Measurements from ENCODE around the gene CELSR2.

DNA sequence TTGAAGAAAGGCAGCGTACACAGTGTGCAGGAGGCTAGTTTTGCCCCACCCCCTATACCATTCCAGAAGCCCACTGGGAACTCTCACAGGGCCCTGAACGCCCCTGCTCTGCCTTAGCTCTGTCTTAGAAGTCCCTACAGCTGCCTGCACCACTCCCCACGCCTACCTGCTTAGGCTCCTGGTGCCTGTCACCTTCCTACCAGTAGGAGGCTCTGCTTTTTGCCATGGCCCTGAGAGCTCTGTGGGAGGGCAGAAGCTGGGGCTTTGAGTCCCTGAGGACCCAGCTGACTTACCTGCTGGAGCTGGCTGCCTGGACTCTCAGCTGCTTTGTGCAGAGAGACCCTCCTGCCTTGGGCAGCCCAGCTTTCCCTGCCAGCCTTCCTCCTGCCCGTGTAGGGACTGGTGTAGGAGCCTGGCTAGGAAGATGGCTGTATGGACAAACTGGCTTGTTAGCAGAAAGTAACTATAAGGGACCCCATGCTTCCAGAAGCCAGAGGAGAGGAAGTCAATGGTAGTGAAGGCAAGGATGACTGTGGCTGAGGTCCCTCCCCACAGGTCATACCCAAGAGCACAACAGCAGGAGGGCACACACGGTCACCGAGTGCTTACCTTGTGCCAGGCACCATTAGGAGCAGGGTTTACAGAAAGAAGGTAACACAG lies 9.8 kb upstream of the CELSR2 start:
- TF ChIP-seq, protein P1, sequence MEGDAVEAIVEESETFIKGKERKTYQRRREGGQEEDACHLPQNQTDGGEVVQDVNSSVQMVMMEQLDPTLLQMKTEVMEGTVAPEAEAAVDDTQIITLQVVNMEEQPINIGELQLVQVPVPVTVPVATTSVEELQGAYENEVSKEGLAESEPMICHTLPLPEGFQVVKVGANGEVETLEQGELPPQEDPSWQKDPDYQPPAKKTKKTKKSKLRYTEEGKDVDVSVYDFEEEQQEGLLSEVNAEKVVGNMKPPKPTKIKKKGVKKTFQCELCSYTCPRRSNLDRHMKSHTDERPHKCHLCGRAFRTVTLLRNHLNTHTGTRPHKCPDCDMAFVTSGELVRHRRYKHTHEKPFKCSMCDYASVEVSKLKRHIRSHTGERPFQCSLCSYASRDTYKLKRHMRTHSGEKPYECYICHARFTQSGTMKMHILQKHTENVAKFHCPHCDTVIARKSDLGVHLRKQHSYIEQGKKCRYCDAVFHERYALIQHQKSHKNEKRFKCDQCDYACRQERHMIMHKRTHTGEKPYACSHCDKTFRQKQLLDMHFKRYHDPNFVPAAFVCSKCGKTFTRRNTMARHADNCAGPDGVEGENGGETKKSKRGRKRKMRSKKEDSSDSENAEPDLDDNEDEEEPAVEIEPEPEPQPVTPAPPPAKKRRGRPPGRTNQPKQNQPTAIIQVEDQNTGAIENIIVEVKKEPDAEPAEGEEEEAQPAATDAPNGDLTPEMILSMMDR (IDR thresholded peaks at IDR 0.05): peak in 5 of 7 experiments; percentile 28 to 48 (median 34)
- TF ChIP-seq POLR2A (IDR thresholded peaks at IDR 0.05) (no peak), EP300 (IDR thresholded peaks at IDR 0.05) (no peak), POLR2AphosphoS5 (IDR thresholded peaks at IDR 0.05) (peak in 1 of 3 donors; percentile 3)

Measured in stomach (tissue), 4 donors.